ENCODE measurements around the gene FANCE.

- TF ChIP-seq CTCF (IDR thresholded peaks at IDR 0.05): no peak
- no peak for TF ChIP-seq POLR2AphosphoS5 (IDR thresholded peaks at IDR 0.05)
- no peak for TF ChIP-seq POLR2A (IDR thresholded peaks at IDR 0.05)
Observed at GRCh38 chr6:35428421-35429149, 23.6 kb upstream of the FANCE start.

All from gastroesophageal sphincter (tissue), 3 donors.